GM15510 (cell line): Measurements from ENCODE around the gene MAP1A.
A peak's percentile ranks its signal among the peaks of the same experiment; 100 is the strongest.

Source experiments
- POLR2A ChIP-seq: IDR thresholded peaks from 3 replicates; pipeline ENCODE4 v1.6.1; 2011; ENCODE audit warnings: borderline replicate concordance; ENCODE audit not compliant: insufficient read length; ENCODE audit errors: extremely low read depth

Gene MAP1A

DNA sequence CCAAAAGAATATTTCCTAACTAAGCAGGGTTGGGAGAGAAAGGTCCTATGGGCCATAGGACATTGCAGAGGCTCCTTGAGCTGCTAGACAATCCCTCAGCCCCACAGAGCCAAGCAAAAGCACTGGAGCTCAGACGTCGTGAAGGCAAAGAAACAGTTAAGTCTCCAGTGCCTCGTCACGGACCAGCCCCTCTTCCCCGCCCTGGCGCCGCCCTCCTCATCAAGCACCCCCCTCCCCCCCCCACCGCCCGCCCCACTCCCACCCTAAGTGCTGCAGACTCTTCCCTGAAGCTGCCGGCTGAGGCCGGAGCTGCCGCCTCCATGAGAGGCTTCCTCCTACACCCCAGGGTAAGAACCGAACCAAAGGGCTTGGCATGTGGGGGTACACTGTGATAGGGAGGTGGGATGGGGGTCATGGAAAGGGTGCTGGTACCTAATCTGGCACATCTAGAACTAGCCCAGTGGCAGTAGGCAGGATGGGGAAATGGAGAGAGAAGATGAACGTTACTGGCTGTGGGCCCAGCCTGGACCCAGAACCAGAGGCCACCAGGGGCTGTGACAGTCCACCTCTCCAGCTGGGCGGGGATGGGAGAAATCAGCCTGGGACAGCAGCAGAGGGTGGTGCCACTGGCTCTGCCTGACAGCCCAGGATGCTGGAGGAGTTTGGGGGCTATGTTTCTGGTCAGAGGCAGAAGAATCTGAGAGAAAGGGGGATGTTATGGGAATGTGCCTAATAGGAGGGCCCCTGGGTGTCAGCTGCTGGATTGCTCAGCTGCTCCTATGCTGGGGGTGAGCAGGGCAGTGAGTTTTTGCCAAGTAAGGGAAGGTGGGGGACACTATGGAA is at the start of gene MAP1A:
Gene MAP1A (plus strand): TSS at position 255 of the 843 bp plus-strand sequence. CDS start 3,866 bp downstream, outside the sequence.
- no peak for TF ChIP-seq POLR2A

DNA sequence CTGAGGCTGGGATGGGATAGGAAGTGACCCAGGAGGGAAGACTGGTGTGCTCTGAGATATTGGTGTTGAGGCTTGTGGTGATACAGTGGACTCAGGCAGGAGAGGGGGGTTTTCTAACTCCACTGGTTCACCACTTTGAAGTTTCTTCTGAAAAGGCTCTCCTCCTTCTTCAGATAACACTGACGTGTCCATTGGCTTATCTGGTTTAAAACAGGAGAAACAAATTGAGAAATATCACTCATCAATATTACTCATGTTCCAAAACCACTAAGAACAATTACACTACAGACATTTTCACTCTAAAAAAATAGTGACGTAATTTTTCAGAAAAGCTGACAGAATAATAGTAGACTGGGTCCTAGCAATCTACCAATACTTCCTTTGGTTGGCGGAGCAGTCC is 47.5 kb upstream of the MAP1A start:
- TF ChIP-seq POLR2A: no peak

- no peak for TF ChIP-seq POLR2A
Measured at GRCh38 chr15:43471975-43472374, 45.4 kb upstream of the MAP1A start.

DNA sequence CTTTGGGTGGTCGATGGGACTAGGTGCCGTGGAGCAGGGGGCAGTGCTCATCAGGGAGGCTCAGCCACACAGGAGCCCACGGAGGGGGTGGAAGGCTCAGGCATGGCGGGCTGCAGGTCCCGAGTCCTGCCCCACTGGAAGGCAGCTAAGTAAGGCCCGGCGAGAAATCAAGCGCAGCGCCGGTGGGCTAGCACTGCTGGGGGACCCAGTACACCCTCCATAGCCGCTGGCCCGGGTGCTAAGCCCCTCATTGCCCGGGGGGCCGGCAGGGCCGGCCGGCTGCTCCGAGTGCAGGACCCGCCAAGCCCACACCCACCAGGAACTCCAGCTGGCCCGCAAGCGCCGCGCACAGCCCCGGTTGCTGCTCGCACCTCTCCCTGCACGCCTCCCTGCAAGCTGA is 43.5 kb upstream of the MAP1A start:
- TF ChIP-seq POLR2A: no peak

DNA sequence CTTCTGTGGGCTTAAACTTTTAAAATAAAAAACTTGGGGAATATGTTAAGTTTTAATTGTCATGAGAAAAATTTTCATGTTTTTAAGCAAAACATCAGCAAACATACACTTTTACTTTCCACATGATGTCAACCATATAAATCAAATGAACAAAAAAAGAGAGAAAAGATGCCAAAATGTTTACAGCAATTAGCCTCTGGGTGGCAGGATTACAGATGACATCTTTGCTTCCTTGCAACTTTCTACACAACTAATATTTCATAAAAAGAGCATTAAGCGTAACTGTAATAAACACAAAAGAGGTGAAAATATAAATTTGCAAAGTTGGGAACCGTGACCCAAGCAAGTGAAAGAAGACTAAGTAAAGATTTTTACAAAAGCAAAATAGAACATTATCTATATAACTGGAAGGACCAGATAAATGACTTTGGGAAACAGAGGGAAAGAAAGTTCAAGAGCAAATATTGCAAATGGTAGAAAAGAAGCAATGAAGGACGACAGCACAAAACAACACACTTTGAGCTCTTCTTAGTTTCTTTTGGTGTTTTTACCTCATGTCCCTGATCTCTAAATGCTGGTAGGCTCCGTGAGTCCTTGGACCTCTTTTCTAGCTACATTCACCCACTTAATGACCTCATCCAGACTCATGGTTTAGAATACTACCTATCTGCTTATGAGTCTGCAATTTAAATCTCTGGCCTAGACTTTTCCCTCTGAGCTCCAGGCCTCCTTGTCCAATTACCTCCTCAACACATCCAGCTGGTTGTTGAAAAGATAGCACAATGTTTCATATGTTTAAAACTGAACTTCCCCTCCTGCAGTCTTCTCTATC is 33.9 kb upstream of the MAP1A start:
- TF ChIP-seq POLR2A: no peak

DNA sequence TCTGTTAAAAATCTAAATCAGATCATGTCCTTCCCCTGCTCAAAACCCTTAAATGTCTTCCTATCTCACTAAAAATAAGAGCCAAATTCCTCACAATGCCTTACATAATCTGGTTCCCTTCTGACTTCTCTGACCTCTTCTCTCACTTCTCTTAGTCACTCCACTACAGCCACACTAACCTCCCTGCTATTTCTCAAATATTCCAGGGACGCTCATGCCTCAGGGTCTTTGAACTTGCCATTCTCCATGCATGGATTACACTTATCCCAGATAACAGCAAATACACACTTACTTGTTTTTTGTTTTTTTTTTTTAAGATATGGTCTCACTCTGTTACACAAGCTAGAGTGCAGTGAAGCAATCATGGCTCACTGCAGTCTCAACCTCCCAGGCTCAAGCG is 33.0 kb upstream of the MAP1A start:
- TF ChIP-seq POLR2A: no peak

DNA sequence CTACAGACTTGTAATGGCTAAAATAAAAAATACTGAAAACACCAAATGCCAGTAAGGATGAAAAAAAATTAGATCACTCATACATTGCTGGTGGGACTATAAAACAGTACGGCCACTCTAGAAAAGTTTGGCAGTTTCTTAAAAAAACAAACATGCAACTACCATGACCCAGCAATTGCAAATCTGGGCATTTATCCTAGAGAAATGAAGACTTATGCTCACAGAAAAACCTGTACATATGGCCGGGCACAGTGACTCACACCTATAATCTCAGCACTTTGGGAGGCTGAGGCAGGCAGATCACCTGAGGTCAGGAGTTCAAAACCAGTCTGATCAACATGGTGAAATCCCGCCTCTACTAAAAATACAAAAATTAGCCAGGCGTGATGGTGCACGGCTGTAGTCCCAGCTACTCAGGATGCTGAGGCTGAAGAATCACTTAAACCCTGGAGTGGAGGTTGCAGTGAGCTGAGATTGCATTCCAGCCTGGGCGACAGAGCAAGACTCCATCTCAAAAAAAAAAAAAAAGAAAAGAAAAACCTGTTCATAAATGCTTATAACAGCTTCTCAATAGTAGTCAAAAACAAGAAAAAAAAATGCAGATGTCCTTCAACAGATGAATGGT is 30.0 kb upstream of the MAP1A start:
- TF ChIP-seq POLR2A: no peak

DNA sequence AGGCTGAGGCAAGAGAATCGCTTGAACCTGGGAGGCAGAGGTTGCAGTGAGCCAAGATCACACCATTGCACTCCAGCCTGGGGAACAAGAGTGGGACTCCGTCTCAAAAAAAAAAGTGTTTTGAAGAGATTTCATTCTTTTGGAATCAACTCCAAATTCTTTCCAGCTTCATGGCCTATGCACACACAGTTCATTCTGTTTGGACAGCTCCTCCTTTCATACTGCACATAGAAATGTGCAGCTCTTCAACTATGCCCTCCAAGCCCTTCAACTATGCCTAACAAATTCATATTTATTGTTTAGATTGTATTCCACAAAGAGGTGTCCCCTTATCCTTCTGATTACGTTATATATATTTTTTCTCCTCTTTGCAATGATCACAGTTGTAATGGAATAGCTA is 28.6 kb upstream of the MAP1A start:
- TF ChIP-seq POLR2A: no peak

- no peak for TF ChIP-seq POLR2A
Measured at GRCh38 chr15:43489191-43489590, 28.2 kb upstream of the MAP1A start.

DNA sequence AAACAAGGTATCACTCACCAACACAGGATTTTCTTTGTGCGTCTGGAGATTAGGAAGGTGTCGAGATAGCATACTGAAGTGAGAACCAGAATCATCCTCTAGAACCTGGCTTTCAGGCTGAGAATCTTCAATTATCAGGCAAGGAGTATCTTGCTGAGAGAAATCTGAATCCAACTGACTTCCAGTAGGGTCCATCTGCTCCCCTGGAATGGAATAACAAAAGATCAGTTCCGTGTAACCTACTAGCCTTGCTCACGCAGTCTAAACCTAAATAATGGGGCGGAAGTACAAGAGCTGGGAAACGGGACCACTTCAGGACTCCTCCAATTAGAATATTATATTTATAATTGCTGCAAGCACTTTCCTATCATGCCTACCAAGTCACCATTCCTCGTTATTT is 25.1 kb upstream of the MAP1A start:
- no peak for TF ChIP-seq POLR2A

- peak; percentile 30 for TF ChIP-seq POLR2A
Measured at GRCh38 chr15:43492673-43493601, 24.5 kb upstream of the MAP1A start, which contains the start of gene TP53BP1. TP53BP1 (minus strand) TSS chr15:43493156; CDS start chr15:43493043, 113 bp downstream.

- no peak for TF ChIP-seq POLR2A
Measured at GRCh38 chr15:43493703-43494472, 23.5 kb upstream of the MAP1A start.

- TF ChIP-seq POLR2A: no peak
Measured at GRCh38 chr15:43498990-43499389, 18.4 kb upstream of the MAP1A start.
